ENCODE measurements around the gene DAGLA. TPM values are rescaled to one million over a fixed set of nuclear protein-coding genes. Genes with fewer than 3 reads are reported as not detected.

DAGLA gene
- total and polyA plus RNA-seq, 2 experiments from 2014 or later, result 7.4 to 8.9 TPM

- Histone ChIP-seq H3K4me3 (no peak overlapping the region), H3K36me3 (replicated peaks; ENCODE audit: insufficient read depth, low read depth) (no peaks in the 10 kb centered on the region), H2AFZ (no peak overlapping the region), H3K27ac (peak overlapping the region; percentile 89), H3K9me3 (ENCODE audit: low read depth) (no peaks in the 10 kb centered on the region), H3K4me2 (peak overlapping the region; percentile 58), H3K4me1 (ENCODE audit: insufficient read depth) (peaks cover 76% of the 10 kb centered on the region), H4K20me1 (ENCODE audit: insufficient read depth, poor library complexity, severe bottlenecking) (no peaks in the 10 kb centered on the region), H3K79me2 (peaks cover 84% of the 10 kb centered on the region), H3K27me3 (no peaks in the 10 kb centered on the region), H3K9me2 (replicated peaks; ENCODE audit: insufficient read depth) (no peaks in the 10 kb centered on the region)
- peak; percentile 60 for DNase-seq (ENCODE audit: low spot score)
- 36% methylated on average over 8 of the region's 15 CpGs for WGBS (ENCODE audit: low lambda C conversion rate, missing lambda C conversion rate)
- TF ChIP-seq EZH2 (IDR thresholded peaks at IDR 0.05; ENCODE audit: borderline replicate concordance) (no peak), CTCF (IDR thresholded peaks at IDR 0.05; ENCODE audit: poor library complexity) (no peak), EZH2phosphoT487 (IDR thresholded peaks at IDR 0.05; ENCODE audit: low read depth, severe bottlenecking, unreplicated experiment) (no peak)
These were observed 82.6 kb downstream of the DAGLA start for GRCh38 chr11:61762798-61763197.

GRCh38 chr11:61763930-61764605 lies 83.9 kb downstream of the DAGLA start:
- H3K79me2 ChIP-seq, result peaks cover 72% of the 10 kb centered on the region
- H3K4me1 ChIP-seq (ENCODE audit: insufficient read depth), result peaks cover 84% of the 10 kb centered on the region
- no peak overlapping the region for H3K4me3 ChIP-seq
- H3K4me2 ChIP-seq, result peak overlapping the region; percentile 37
- no peaks in the 10 kb centered on the region for H3K9me2 ChIP-seq (replicated peaks; ENCODE audit: insufficient read depth)
- 74% methylated on average over 21 of the region's 23 CpGs for WGBS (ENCODE audit: low lambda C conversion rate, missing lambda C conversion rate)
- H3K27ac ChIP-seq, result peak overlapping the region; percentile 89
- no peaks in the 10 kb centered on the region for H3K27me3 ChIP-seq
- no peak overlapping the region for H2AFZ ChIP-seq
- no peaks in the 10 kb centered on the region for H4K20me1 ChIP-seq (ENCODE audit: insufficient read depth, poor library complexity, severe bottlenecking)
- TF ChIP-seq EZH2phosphoT487 (IDR thresholded peaks at IDR 0.05; ENCODE audit: low read depth, severe bottlenecking, unreplicated experiment) (no peak), EZH2 (IDR thresholded peaks at IDR 0.05; ENCODE audit: borderline replicate concordance) (no peak), CTCF (IDR thresholded peaks at IDR 0.05; ENCODE audit: poor library complexity) (no peak)
- H3K9me3 ChIP-seq (ENCODE audit: low read depth), result no peaks in the 10 kb centered on the region
- H3K36me3 ChIP-seq (replicated peaks; ENCODE audit: insufficient read depth, low read depth), result no peaks in the 10 kb centered on the region
- no peak for DNase-seq (ENCODE audit: low spot score)

- H3K9me2 ChIP-seq (replicated peaks; ENCODE audit: insufficient read depth), result no peaks in the 10 kb centered on the region
- 69% methylated on average over 16 of the region's 22 CpGs for WGBS (ENCODE audit: low lambda C conversion rate, missing lambda C conversion rate)
- peak; percentile 75 for DNase-seq (ENCODE audit: low spot score)
- peak overlapping the region; percentile 37 for H3K4me2 ChIP-seq
- H3K9me3 ChIP-seq (ENCODE audit: low read depth), result no peaks in the 10 kb centered on the region
- TF ChIP-seq EZH2 (IDR thresholded peaks at IDR 0.05; ENCODE audit: borderline replicate concordance), result no peak
- TF ChIP-seq EZH2phosphoT487 (IDR thresholded peaks at IDR 0.05; ENCODE audit: low read depth, severe bottlenecking, unreplicated experiment), result no peak
- no peak for TF ChIP-seq CTCF (IDR thresholded peaks at IDR 0.05; ENCODE audit: poor library complexity)
- no peak overlapping the region for H2AFZ ChIP-seq
- peak overlapping the region; percentile 89 for H3K27ac ChIP-seq
- H3K4me1 ChIP-seq (ENCODE audit: insufficient read depth), result peaks cover 87% of the 10 kb centered on the region
- no peaks in the 10 kb centered on the region for H3K36me3 ChIP-seq (replicated peaks; ENCODE audit: insufficient read depth, low read depth)
- H4K20me1 ChIP-seq (ENCODE audit: insufficient read depth, poor library complexity, severe bottlenecking), result no peaks in the 10 kb centered on the region
- H3K27me3 ChIP-seq, result no peaks in the 10 kb centered on the region
- H3K79me2 ChIP-seq, result peaks cover 65% of the 10 kb centered on the region
- no peak overlapping the region for H3K4me3 ChIP-seq
These were observed 84.5 kb downstream of the DAGLA start for GRCh38 chr11:61764606-61765260.

All from hepatocyte (in vitro differentiated cells).